Measurements from ENCODE around the gene INO80. TPM values are rescaled to one million over a fixed set of nuclear protein-coding genes. Genes with fewer than 3 reads are reported as not detected.

INO80 gene
- total RNA-seq, 1 experiment from 2014 or later: 15.3 TPM

- DNase-seq: no peak
- Mint-ChIP-seq H3K4me1 (ENCODE audit: low read depth, unreplicated experiment) (peaks cover 8% of the 10 kb centered on the region), H3K36me3 (ENCODE audit: insufficient read depth, unreplicated experiment) (no peaks in the 10 kb centered on the region), H3K9me3 (ENCODE audit: low read depth, unreplicated experiment) (no peaks in the 10 kb centered on the region), H3K4me3 (ENCODE audit: low read depth, unreplicated experiment) (no peak overlapping the region), H3K27ac (ENCODE audit: unreplicated experiment) (peak overlapping the region; percentile 27), H3K27me3 (ENCODE audit: unreplicated experiment) (no peaks in the 10 kb centered on the region)
- TF ChIP-seq CTCF (IDR thresholded peaks at IDR 0.05; ENCODE audit: unreplicated experiment): no peak
- BruUV-seq (replicated peaks): no TSS peak
- intact Hi-C loops (cut with micrococcal nuclease; ENCODE audit: unreplicated experiment): no loop called here
- CTCF ChIA-PET: interaction anchor here (0.6 kb wide), 1 partner anchor 13 kb away, joined by 3 read pairs; no protein-coding TSS in a partner anchor
These were observed 12.3 kb upstream of the INO80 start for GRCh38 chr15:41128174-41128902.

GRCh38 chr15:41125931-41126642, 10.0 kb upstream of the INO80 start:
- DNase-seq: peak; percentile 67
- no peak for TF ChIP-seq CTCF (IDR thresholded peaks at IDR 0.05; ENCODE audit: unreplicated experiment)
- peaks cover 8% of the 10 kb centered on the region for H3K4me1 Mint-ChIP-seq (ENCODE audit: low read depth, unreplicated experiment)
- no TSS peak for BruUV-seq (replicated peaks)
- intact Hi-C loops (cut with micrococcal nuclease; ENCODE audit: unreplicated experiment): no loop called here
- H3K9me3 Mint-ChIP-seq (ENCODE audit: low read depth, unreplicated experiment): no peaks in the 10 kb centered on the region
- no peak overlapping the region for H3K4me3 Mint-ChIP-seq (ENCODE audit: low read depth, unreplicated experiment)
- no peaks in the 10 kb centered on the region for H3K27me3 Mint-ChIP-seq (ENCODE audit: unreplicated experiment)
- H3K36me3 Mint-ChIP-seq (ENCODE audit: insufficient read depth, unreplicated experiment): no peaks in the 10 kb centered on the region
- peak overlapping the region; percentile 82 for H3K27ac Mint-ChIP-seq (ENCODE audit: unreplicated experiment)
- CTCF ChIA-PET: interaction anchor here (1.2 kb wide), 1 partner anchor 11 kb away, joined by 3 read pairs; no protein-coding TSS in a partner anchor

- no TSS peak for BruUV-seq (replicated peaks)
- no peaks in the 10 kb centered on the region for H3K27me3 Mint-ChIP-seq (ENCODE audit: unreplicated experiment)
- no peak overlapping the region for H3K27ac Mint-ChIP-seq (ENCODE audit: unreplicated experiment)
- H3K4me3 Mint-ChIP-seq (ENCODE audit: low read depth, unreplicated experiment): no peak overlapping the region
- H3K9me3 Mint-ChIP-seq (ENCODE audit: low read depth, unreplicated experiment): no peaks in the 10 kb centered on the region
- TF ChIP-seq CTCF (IDR thresholded peaks at IDR 0.05; ENCODE audit: unreplicated experiment): no peak
- intact Hi-C loops (cut with micrococcal nuclease; ENCODE audit: unreplicated experiment): no loop called here
- peaks cover 8% of the 10 kb centered on the region for H3K4me1 Mint-ChIP-seq (ENCODE audit: low read depth, unreplicated experiment)
- DNase-seq: no peak
- H3K36me3 Mint-ChIP-seq (ENCODE audit: insufficient read depth, unreplicated experiment): no peaks in the 10 kb centered on the region
- CTCF ChIA-PET: no interaction called here
These were observed 9.1 kb upstream of the INO80 start for GRCh38 chr15:41125063-41125669.

- no TSS peak for BruUV-seq (replicated peaks)
- Mint-ChIP-seq H3K27me3 (ENCODE audit: unreplicated experiment) (no peaks in the 10 kb centered on the region), H3K4me1 (ENCODE audit: low read depth, unreplicated experiment) (peaks cover 8% of the 10 kb centered on the region), H3K36me3 (ENCODE audit: insufficient read depth, unreplicated experiment) (no peaks in the 10 kb centered on the region), H3K9me3 (ENCODE audit: low read depth, unreplicated experiment) (no peaks in the 10 kb centered on the region), H3K4me3 (ENCODE audit: low read depth, unreplicated experiment) (no peak overlapping the region), H3K27ac (ENCODE audit: unreplicated experiment) (no peak overlapping the region)
- CTCF ChIA-PET: no interaction called here
- TF ChIP-seq CTCF (IDR thresholded peaks at IDR 0.05; ENCODE audit: unreplicated experiment): no peak
- DNase-seq: no peak
- intact Hi-C loops (cut with micrococcal nuclease; ENCODE audit: unreplicated experiment): no loop called here
These were observed 8.0 kb upstream of the INO80 start for GRCh38 chr15:41124058-41124457.
